ENCODE data around the gene FAM240B. TPM values are rescaled to one million over a fixed set of nuclear protein-coding genes. Genes with fewer than 3 reads are reported as not detected.

The FAM240B gene
- total and polyA plus RNA-seq, 2 experiments from 2014 or later: not detected

DNA sequence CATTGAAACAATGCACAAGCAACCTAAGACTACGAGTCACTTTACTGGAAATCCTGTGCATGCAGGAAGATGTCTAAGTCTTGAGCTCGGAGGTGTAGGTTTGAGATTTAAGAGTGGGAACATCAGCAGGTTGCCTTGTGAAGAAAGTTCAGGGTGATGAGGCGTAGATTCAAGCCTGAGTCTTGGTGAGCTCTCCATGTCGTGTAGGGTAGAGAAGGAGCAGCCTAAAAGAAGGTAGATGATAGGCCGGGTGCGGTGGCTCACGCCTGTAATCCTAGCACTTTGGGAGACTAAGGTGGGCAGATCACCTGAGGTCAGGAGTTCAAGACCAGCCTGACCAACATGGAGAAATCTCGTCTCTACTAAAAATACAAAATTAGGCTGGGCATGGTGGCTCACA is 69.4 kb downstream of the FAM240B start:
- Mint-ChIP-seq H3K27ac (no peak overlapping the region), H3K4me3 (no peak overlapping the region), H3K4me1 (no peaks in the 10 kb centered on the region), H3K9me3 (0 out of 3 replicates have a peak, but pooled peaks cover 3% of the 10 kb centered on the region), H3K36me3 (ENCODE audit: low read depth) (peaks cover 2% of the 10 kb centered on the region; the same call in 1 of the 3 replicates), H3K27me3 (ENCODE audit: insufficient read depth, low read depth, poor library complexity) (peaks cover 4% of the 10 kb centered on the region)
- Histone ChIP-seq H3K79me2 (replicated peaks; ENCODE audit: insufficient read depth) (no peaks in the 10 kb centered on the region), H3F3A (replicated peaks; ENCODE audit: low read depth) (no peaks in the 10 kb centered on the region), H3K4me2 (no peak overlapping the region), H3K27me3 (ENCODE audit: insufficient read depth) (no peaks in the 10 kb centered on the region), H3K4me3 (no peak overlapping the region), H3K4me1 (ENCODE audit: insufficient read depth) (no peaks in the 10 kb centered on the region), H3K27ac (ENCODE audit: low read depth) (no peak overlapping the region), H4K20me1 (replicated peaks; ENCODE audit: insufficient read depth) (no peaks in the 10 kb centered on the region), H3K36me3 (ENCODE audit: insufficient read depth) (no peaks in the 10 kb centered on the region), H2AFZ (no peak overlapping the region), H3K9me2 (ENCODE audit: insufficient read depth) (0 out of 2 replicates have a peak, but pooled peaks cover 3% of the 10 kb centered on the region)
- TF ChIP-seq ZNF462 (CRISPR knock-in tag; IDR thresholded peaks at IDR 0.05) (no peak), STAT1 (IDR thresholded peaks at IDR 0.05; ENCODE audit: unreplicated experiment) (no peak), ZNF114 (CRISPR knock-in tag; IDR thresholded peaks at IDR 0.05) (no peak)
- TF ChIP-seq, protein P1, sequence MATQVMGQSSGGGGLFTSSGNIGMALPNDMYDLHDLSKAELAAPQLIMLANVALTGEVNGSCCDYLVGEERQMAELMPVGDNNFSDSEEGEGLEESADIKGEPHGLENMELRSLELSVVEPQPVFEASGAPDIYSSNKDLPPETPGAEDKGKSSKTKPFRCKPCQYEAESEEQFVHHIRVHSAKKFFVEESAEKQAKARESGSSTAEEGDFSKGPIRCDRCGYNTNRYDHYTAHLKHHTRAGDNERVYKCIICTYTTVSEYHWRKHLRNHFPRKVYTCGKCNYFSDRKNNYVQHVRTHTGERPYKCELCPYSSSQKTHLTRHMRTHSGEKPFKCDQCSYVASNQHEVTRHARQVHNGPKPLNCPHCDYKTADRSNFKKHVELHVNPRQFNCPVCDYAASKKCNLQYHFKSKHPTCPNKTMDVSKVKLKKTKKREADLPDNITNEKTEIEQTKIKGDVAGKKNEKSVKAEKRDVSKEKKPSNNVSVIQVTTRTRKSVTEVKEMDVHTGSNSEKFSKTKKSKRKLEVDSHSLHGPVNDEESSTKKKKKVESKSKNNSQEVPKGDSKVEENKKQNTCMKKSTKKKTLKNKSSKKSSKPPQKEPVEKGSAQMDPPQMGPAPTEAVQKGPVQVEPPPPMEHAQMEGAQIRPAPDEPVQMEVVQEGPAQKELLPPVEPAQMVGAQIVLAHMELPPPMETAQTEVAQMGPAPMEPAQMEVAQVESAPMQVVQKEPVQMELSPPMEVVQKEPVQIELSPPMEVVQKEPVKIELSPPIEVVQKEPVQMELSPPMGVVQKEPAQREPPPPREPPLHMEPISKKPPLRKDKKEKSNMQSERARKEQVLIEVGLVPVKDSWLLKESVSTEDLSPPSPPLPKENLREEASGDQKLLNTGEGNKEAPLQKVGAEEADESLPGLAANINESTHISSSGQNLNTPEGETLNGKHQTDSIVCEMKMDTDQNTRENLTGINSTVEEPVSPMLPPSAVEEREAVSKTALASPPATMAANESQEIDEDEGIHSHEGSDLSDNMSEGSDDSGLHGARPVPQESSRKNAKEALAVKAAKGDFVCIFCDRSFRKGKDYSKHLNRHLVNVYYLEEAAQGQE (IDR thresholded peaks at IDR 0.05; ENCODE audit: unreplicated experiment): no peak
- TF ChIP-seq, protein P2, sequence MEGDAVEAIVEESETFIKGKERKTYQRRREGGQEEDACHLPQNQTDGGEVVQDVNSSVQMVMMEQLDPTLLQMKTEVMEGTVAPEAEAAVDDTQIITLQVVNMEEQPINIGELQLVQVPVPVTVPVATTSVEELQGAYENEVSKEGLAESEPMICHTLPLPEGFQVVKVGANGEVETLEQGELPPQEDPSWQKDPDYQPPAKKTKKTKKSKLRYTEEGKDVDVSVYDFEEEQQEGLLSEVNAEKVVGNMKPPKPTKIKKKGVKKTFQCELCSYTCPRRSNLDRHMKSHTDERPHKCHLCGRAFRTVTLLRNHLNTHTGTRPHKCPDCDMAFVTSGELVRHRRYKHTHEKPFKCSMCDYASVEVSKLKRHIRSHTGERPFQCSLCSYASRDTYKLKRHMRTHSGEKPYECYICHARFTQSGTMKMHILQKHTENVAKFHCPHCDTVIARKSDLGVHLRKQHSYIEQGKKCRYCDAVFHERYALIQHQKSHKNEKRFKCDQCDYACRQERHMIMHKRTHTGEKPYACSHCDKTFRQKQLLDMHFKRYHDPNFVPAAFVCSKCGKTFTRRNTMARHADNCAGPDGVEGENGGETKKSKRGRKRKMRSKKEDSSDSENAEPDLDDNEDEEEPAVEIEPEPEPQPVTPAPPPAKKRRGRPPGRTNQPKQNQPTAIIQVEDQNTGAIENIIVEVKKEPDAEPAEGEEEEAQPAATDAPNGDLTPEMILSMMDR (conservative IDR thresholded peaks at IDR 0.05; ENCODE audit: low read depth in 2 of 2): no peak
- DNase-seq (ENCODE audit: low spot score): no peak
- no peak for ATAC-seq

Data from GM23338 (cell line).